Measurements from ENCODE around the gene NOL9. TPM values are rescaled to one million over a fixed set of nuclear protein-coding genes. Genes with fewer than 3 reads are reported as not detected.

Gene NOL9
- total RNA-seq, 2 donors from 2014 or later, result 15.4 to 15.6 TPM

- Histone ChIP-seq H3K9me3 (no peaks in the 10 kb centered on the region), H3K4me1 (peaks cover 0 to 38% of the 10 kb centered on the region in 2 donors), H3K27ac (peak within 1 kb of the TSS; percentile 86 to 96), H3K27me3 (no peaks in the 10 kb centered on the region), H3K4me3 (peak within 1 kb of the TSS; percentile 95), H3K36me3 (no peaks in the 10 kb centered on the region)
- TF ChIP-seq, protein P1, sequence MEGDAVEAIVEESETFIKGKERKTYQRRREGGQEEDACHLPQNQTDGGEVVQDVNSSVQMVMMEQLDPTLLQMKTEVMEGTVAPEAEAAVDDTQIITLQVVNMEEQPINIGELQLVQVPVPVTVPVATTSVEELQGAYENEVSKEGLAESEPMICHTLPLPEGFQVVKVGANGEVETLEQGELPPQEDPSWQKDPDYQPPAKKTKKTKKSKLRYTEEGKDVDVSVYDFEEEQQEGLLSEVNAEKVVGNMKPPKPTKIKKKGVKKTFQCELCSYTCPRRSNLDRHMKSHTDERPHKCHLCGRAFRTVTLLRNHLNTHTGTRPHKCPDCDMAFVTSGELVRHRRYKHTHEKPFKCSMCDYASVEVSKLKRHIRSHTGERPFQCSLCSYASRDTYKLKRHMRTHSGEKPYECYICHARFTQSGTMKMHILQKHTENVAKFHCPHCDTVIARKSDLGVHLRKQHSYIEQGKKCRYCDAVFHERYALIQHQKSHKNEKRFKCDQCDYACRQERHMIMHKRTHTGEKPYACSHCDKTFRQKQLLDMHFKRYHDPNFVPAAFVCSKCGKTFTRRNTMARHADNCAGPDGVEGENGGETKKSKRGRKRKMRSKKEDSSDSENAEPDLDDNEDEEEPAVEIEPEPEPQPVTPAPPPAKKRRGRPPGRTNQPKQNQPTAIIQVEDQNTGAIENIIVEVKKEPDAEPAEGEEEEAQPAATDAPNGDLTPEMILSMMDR (IDR thresholded peaks at IDR 0.05), result no peak
- peak; percentile 99 for DNase-seq (ENCODE audit: low spot score)
These were observed 25.2 kb upstream of the NOL9 start, which contains the start of gene ZBTB48 for GRCh38 chr1:6579374-6580118. TSS of gene ZBTB48 (plus strand) at chr1:6579994. CDS start at chr1:6580610, 616 bp downstream.

- peak overlapping the region in 1 of 2 donors; percentile 95 for H3K4me3 ChIP-seq
- DNase-seq (ENCODE audit: low spot score), result no peak
These were observed 24.5 kb upstream of the NOL9 start for GRCh38 chr1:6578624-6579373.

GRCh38 chr1:6577831-6578525 is 23.7 kb upstream of the NOL9 start:
- TF ChIP-seq, protein P1 (IDR thresholded peaks at IDR 0.05), result no peak
- Histone ChIP-seq H3K4me1 (peaks cover 0 to 34% of the 10 kb centered on the region in 2 donors), H3K27ac (peak overlapping the region; percentile 35 to 96), H3K4me3 (no peak overlapping the region), H3K9me3 (no peaks in the 10 kb centered on the region), H3K36me3 (no peaks in the 10 kb centered on the region), H3K27me3 (no peaks in the 10 kb centered on the region)
- no peak for DNase-seq (ENCODE audit: low spot score)

More at GRCh38 chr1:6578624-6579373, 24.5 kb upstream of the NOL9 start:
- Histone ChIP-seq H3K9me3 (no peaks in the 10 kb centered on the region), H3K36me3 (no peaks in the 10 kb centered on the region), H3K4me1 (peaks cover 0 to 34% of the 10 kb centered on the region in 2 donors), H3K27ac (peak overlapping the region; percentile 86 to 96), H3K27me3 (no peaks in the 10 kb centered on the region)
- TF ChIP-seq, protein P1 (IDR thresholded peaks at IDR 0.05), result no peak

GRCh38 chr1:6574818-6575217 is 20.5 kb upstream of the NOL9 start:
- TF ChIP-seq, protein P1 (IDR thresholded peaks at IDR 0.05), result no peak
- no peak for DNase-seq (ENCODE audit: low spot score)
- no peaks in the 10 kb centered on the region for H3K27me3 ChIP-seq

GRCh38 chr1:6574025-6574620 is 19.8 kb upstream of the NOL9 start:
- Histone ChIP-seq H3K27me3 (no peaks in the 10 kb centered on the region), H3K9me3 (no peaks in the 10 kb centered on the region), H3K4me1 (peaks cover 0 to 6% of the 10 kb centered on the region in 2 donors), H3K4me3 (no peak overlapping the region), H3K36me3 (no peaks in the 10 kb centered on the region), H3K27ac (no peak overlapping the region)
- DNase-seq (ENCODE audit: low spot score), result no peak
- TF ChIP-seq, protein P1 (IDR thresholded peaks at IDR 0.05), result no peak

More at GRCh38 chr1:6574818-6575217, 20.5 kb upstream of the NOL9 start:
- no peak overlapping the region for H3K27ac ChIP-seq
- H3K4me1 ChIP-seq, result peaks cover 0 to 11% of the 10 kb centered on the region in 2 donors
- no peaks in the 10 kb centered on the region for H3K9me3 ChIP-seq
- H3K36me3 ChIP-seq, result no peaks in the 10 kb centered on the region
- no peak overlapping the region for H3K4me3 ChIP-seq

Measured in right atrium auricular region (tissue), 2 donors.